Heart right ventricle (tissue), 16 donors: Measurements from ENCODE around the gene CSKMT. TPM values are rescaled to one million over a fixed set of nuclear protein-coding genes. Genes with fewer than 3 reads are reported as not detected.

ENCODE experiments used
- ATAC-seq, 8 donors: fragments of 200-7000 bp; cut with Tn5 transposase; one replicate each; pipeline ENCODE4 v1.9.1; 2020; ENCODE audit warnings: mild to moderate bottlenecking in 8 of 8, moderate library complexity in 8 of 8, moderate number of reproducible peaks in 1 of 8
- DNase-seq, 2 donors: peaks; one replicate each; pipeline ENCODE4 v3.0.0-alpha.2; 2020
- H3K27ac ChIP-seq, 10 donors: fragments of 200-600 bp; sonication (generic) in 2 of 10; one replicate each; pipeline versions ENCODE4 v1.5.0 to v1.8.0; 2020 to 2022; ENCODE audit warnings: mild to moderate bottlenecking in 3 of 10
- H3K27me3 ChIP-seq, 7 donors: fragments of 200-600 bp; one replicate each; pipeline ENCODE4 v1.8.0; 2021 to 2022; ENCODE audit warnings: mild to moderate bottlenecking in 2 of 7
- H3K36me3 ChIP-seq, 9 donors: fragments of 200-600 bp; sonication (generic) in 1 of 9; one replicate each; pipeline versions ENCODE4 v1.5.0 to v1.8.0; 2020 to 2022; ENCODE audit warnings: mild to moderate bottlenecking in 2 of 9
- H3K4me1 ChIP-seq, 9 donors: fragments of 200-600 bp; sonication (generic) in 1 of 9; one replicate each; pipeline versions ENCODE4 v1.5.0 to v1.8.0; 2020 to 2022; ENCODE audit warnings: mild to moderate bottlenecking in 4 of 9
- H3K4me3 ChIP-seq, 10 donors: fragments of 200-600 bp; sonication (generic) in 2 of 10; one replicate each; pipeline versions ENCODE4 v1.5.0 to v1.8.0; 2020 to 2022; ENCODE audit warnings: mild to moderate bottlenecking in 7 of 10, moderate library complexity in 2 of 10
- H3K9me3 ChIP-seq, 11 donors: fragments of 200-600 bp in 10 of 11; sonication (generic) in 2 of 11; one replicate each; pipeline versions ENCODE4 v1.5.0 to v1.8.0; 2013 to 2022; ENCODE audit warnings: mild to moderate bottlenecking in 2 of 11, control low read depth in 1 of 11, moderate library complexity in 1 of 11
- WGBS, 2 donors: extraction: QIAGEN DNeasy Blood & Tissue Kit; methylation state at CpG; one replicate each; pipeline ENCODE4 v1.1.7; 2013; ENCODE audit warnings: inconsistent platforms in 1 of 2; 5-methylcytosine and 5-hydroxymethylcytosine counted together
- intact Hi-C, 10 donors: fragments of 100-400 bp; cut with DNase I; formaldehyde crosslinking; loops; one replicate each; pipeline versions ENCODE4 v1.11.1 to v1.14.2; 2022
- polyA plus RNA-seq, 2 donors: library from polyadenylated mRNA; stranded (reverse); fragments of 200-250 nt; gene quantifications; one replicate each; pipeline ENCODE4 v1.2.3, GENCODE V29; 2013
- total RNA-seq, 10 donors: library from RNA; stranded (reverse); fragmentation: NEBNext Ultra II Directional in 3 of 10; extraction: Animal tissue kit (Norgen Biotek cat#: 25700) in 3 of 10; gene quantifications; one replicate each; pipeline versions ENCODE4 v1.2.1 to v1.2.4, GENCODE V29; 2021 to 2023
- TF ChIP-seq, protein P1 (sequence below), 9 donors: fragments of 200-600 bp; sonication (generic) in 2 of 9; IDR thresholded peaks; one replicate each; pipeline versions ENCODE4 v1.5.0 to v1.8.0; 2021 to 2022; ENCODE audit warnings: antibody characterized with exemption in 9 of 9, mild to moderate bottlenecking in 5 of 9, moderate library complexity in 1 of 9
- donor health status: Arrhythmogenic right ventricular cardiomyopathy.
- donor health status: ischemic (EF 13 %, LVEDD 7.1; RV severe dilation, severe dysfunction).
- donor health status: healthy with polysubstance abuse.
- donor health status: DM: no; HTN: yes; CAD: no.
- donor health status: DM: no; HTN: no; CAD: no.
- donor health status: ischemic (EF 25% LVEDD 6.9; RV normal size, moderate dysfunction).
- donor health status: ischemic (EF 25% LVEDD 5.7; RV mildly dilated, moderate dysfunction).
- donor health status: healthy.
- donor health status: DM: yes; HTN: yes; CAD: no.
- donor health status: Ischemic cardiomyopathy.
- donor health status: ischemic (EF 35%, LVEDD 5.7; RV mildly dilated, moderate dysfunction).
- donor health status: nonischemic (EF 11% LVEDD 7.7; RV severe dilation, severe dysfunction).
- donor health status: DM: yes; HTN: yes; CAD: no.
- donor health status: PGD.
- donor health status: ischemic (EF 29% LVEDD 5.4; RV normal size, mild dysfunction).
- donor health status: nonischemic (EF 23%, LVEDD 6.1; RV moderate dilation, normal function).

Gene CSKMT
- total and polyA plus RNA-seq, 12 donors: 2.4 to 15.7 (median 4.6) TPM

DNA sequence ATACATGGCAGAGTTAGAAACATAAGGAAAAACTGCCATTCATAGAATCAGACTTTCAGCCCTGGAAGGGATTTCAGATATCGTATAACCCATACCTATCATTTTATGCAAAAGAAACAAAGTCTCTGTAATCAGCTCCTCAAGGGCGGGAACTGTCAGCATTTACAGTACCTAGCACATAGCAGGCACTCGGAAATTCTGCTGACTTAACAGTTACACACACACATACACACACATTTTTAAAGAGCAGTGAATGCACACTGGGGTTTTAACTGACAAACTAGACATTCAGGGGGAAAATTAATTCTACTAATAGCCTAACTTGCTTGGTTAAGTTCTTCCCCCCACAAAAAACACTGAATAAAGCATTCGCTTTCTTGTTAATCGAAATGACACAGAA lies 51.1 kb downstream of the CSKMT start:
- Histone ChIP-seq H3K27ac (no peak overlapping the region), H3K36me3 (peaks cover 4 to 100% (median 67%) of the 10 kb centered on the region in 9 donors), H3K4me3 (no peak overlapping the region), H3K4me1 (peaks cover 0 to 37% (median 17%) of the 10 kb centered on the region in 9 donors), H3K9me3 (no peaks in the 10 kb centered on the region), H3K27me3 (no peaks in the 10 kb centered on the region)
- DNase-seq: no peak
- intact Hi-C loops: no loop called here
- no peak for ATAC-seq
- 90 to 93% methylated on average over 5 of the region's 5 CpGs for WGBS, 2 donors
- TF ChIP-seq, protein P1, sequence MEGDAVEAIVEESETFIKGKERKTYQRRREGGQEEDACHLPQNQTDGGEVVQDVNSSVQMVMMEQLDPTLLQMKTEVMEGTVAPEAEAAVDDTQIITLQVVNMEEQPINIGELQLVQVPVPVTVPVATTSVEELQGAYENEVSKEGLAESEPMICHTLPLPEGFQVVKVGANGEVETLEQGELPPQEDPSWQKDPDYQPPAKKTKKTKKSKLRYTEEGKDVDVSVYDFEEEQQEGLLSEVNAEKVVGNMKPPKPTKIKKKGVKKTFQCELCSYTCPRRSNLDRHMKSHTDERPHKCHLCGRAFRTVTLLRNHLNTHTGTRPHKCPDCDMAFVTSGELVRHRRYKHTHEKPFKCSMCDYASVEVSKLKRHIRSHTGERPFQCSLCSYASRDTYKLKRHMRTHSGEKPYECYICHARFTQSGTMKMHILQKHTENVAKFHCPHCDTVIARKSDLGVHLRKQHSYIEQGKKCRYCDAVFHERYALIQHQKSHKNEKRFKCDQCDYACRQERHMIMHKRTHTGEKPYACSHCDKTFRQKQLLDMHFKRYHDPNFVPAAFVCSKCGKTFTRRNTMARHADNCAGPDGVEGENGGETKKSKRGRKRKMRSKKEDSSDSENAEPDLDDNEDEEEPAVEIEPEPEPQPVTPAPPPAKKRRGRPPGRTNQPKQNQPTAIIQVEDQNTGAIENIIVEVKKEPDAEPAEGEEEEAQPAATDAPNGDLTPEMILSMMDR (IDR thresholded peaks at IDR 0.05): no peak

DNA sequence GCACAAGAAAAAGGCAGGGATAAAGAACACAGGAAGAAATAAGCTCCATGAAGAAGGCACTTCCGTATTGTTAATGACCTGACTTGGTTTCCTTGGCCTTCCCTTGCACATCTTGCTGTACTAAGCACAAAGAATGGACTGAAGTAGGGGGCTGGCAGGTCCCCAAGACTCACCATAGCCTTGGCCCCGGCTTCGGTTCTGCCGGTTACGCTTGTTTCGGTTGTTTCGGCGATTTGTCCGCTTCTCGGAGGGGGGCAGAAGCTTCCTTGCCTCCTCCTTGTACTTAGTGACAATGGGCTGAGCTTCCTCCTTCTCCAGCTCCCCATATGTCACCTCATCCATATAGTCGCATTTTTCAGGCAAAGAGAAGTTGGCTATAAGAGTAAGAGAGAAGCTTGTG lies 51.7 kb downstream of the CSKMT start:
- no peak for ATAC-seq
- Histone ChIP-seq H3K36me3 (peaks cover 6 to 100% (median 73%) of the 10 kb centered on the region in 9 donors), H3K4me1 (peaks cover 0 to 43% (median 17%) of the 10 kb centered on the region in 9 donors), H3K27me3 (no peaks in the 10 kb centered on the region), H3K9me3 (no peaks in the 10 kb centered on the region), H3K27ac (no peak overlapping the region), H3K4me3 (no peak overlapping the region)
- no peak for DNase-seq
- 92 to 94% methylated on average over 11 of the region's 11 CpGs for WGBS, 2 donors
- TF ChIP-seq, protein P1 (IDR thresholded peaks at IDR 0.05): no peak
- intact Hi-C loops: no loop called here

Other genes with a start within 250 kb of the CSKMT start
- gene SCGB1A1, start 246.3 kb upstream of the CSKMT start, total RNA-seq: not detected
- under 1 TPM in 1 of 2 donors, not detected in 1; 0.20 TPM for gene SCGB1A1, start 246.3 kb upstream of the CSKMT start, polyA plus RNA-seq
- gene AHNAK, start 118.5 kb upstream of the CSKMT start, total RNA-seq: 100 to 1,000 TPM; 259 to 447 (median 386) TPM
- 100 to 1,000 TPM; 101 to 113 TPM for gene AHNAK, start 118.5 kb upstream of the CSKMT start, polyA plus RNA-seq
- gene EEF1G, start 91.4 kb upstream of the CSKMT start, total RNA-seq: 1,000 to 10,000 TPM in 5 of 10 donors, 100 to 1,000 TPM in 5; 784 to 1,131 (median 1,002) TPM
- gene EEF1G, start 91.4 kb upstream of the CSKMT start, polyA plus RNA-seq: 1,000 to 10,000 TPM in 1 of 2 donors, 100 to 1,000 TPM in 1; 555 to 1,173 TPM
- 10 to 100 TPM in 8 of 10 donors, 1 to 10 TPM in 2; 8.2 to 17.9 (median 12.3) TPM for gene TUT1, start 73.8 kb upstream of the CSKMT start, total RNA-seq
- 10 to 100 TPM in 1 of 2 donors, 1 to 10 TPM in 1; 9.3 to 19.2 TPM for gene TUT1, start 73.8 kb upstream of the CSKMT start, polyA plus RNA-seq
- 10 to 100 TPM; 25.0 to 45.3 (median 29.8) TPM for gene MTA2, start 63.4 kb upstream of the CSKMT start, total RNA-seq
- 10 to 100 TPM; 22.1 to 35.3 TPM for gene MTA2, start 63.4 kb upstream of the CSKMT start, polyA plus RNA-seq
- 10 to 100 TPM in 8 of 10 donors, 1 to 10 TPM in 2; 7.7 to 27.2 (median 15.2) TPM for gene EML3, start 52.5 kb upstream of the CSKMT start, total RNA-seq
- gene EML3, start 52.5 kb upstream of the CSKMT start, polyA plus RNA-seq: 10 to 100 TPM; 18.9 to 50.4 TPM
- gene ROM1, start 52.1 kb upstream of the CSKMT start, total RNA-seq: 1 to 10 TPM in 8 of 10 donors, under 1 TPM in 2; 0.81 to 4.4 (median 1.8) TPM
- gene ROM1, start 52.1 kb upstream of the CSKMT start, polyA plus RNA-seq: 1 to 10 TPM; 5.3 to 6.6 TPM
- gene B3GAT3, start 43.3 kb upstream of the CSKMT start, total RNA-seq: 10 to 100 TPM in 7 of 10 donors, 1 to 10 TPM in 3; 6.8 to 20.7 (median 10.6) TPM
- 10 to 100 TPM; 29.5 to 41.2 TPM for gene B3GAT3, start 43.3 kb upstream of the CSKMT start, polyA plus RNA-seq
- 100 to 1,000 TPM in 3 of 10 donors, 10 to 100 TPM in 7; 84.0 to 148 (median 96.7) TPM for gene GANAB, start 18.7 kb upstream of the CSKMT start, total RNA-seq
- 10 to 100 TPM; 53.2 to 87.2 TPM for gene GANAB, start 18.7 kb upstream of the CSKMT start, polyA plus RNA-seq
- 10 to 100 TPM in 8 of 10 donors, 1 to 10 TPM in 2; 9.7 to 15.0 (median 10.9) TPM for gene INTS5, start 12.0 kb upstream of the CSKMT start, total RNA-seq
- 1 to 10 TPM; 2.8 to 8.3 TPM for gene INTS5, start 12.0 kb upstream of the CSKMT start, polyA plus RNA-seq
- gene C11orf98, start 102 bp upstream of the CSKMT start, total RNA-seq: 10 to 100 TPM; 25.8 to 41.5 (median 30.0) TPM
- gene C11orf98, start 102 bp upstream of the CSKMT start, polyA plus RNA-seq: 100 to 1,000 TPM in 1 of 2 donors, 10 to 100 TPM in 1; 75.9 to 210 TPM
- 1 to 10 TPM; 3.9 to 9.5 (median 5.5) TPM for gene UQCC3, start 6.4 kb downstream of the CSKMT start, total RNA-seq
- gene UQCC3, start 6.4 kb downstream of the CSKMT start, polyA plus RNA-seq: 10 to 100 TPM; 18.0 to 23.0 TPM
- 1 to 10 TPM; 1.6 to 4.9 (median 3.0) TPM for gene LBHD1, start 7.0 kb downstream of the CSKMT start, total RNA-seq
- gene LBHD1, start 7.0 kb downstream of the CSKMT start, polyA plus RNA-seq: 1 to 10 TPM; 1.6 to 6.4 TPM
- gene UBXN1, start 13.8 kb downstream of the CSKMT start, total RNA-seq: 100 to 1,000 TPM in 1 of 10 donors, 10 to 100 TPM in 9; 57.8 to 100 (median 81.2) TPM
- gene UBXN1, start 13.8 kb downstream of the CSKMT start, polyA plus RNA-seq: 100 to 1,000 TPM in 1 of 2 donors, 10 to 100 TPM in 1; 83.1 to 175 TPM
- gene LRRN4CL, start 24.2 kb downstream of the CSKMT start, total RNA-seq: 1 to 10 TPM; 2.0 to 9.5 (median 2.6) TPM
- gene LRRN4CL, start 24.2 kb downstream of the CSKMT start, polyA plus RNA-seq: 1 to 10 TPM; 1.9 to 2.8 TPM
- 10 to 100 TPM in 9 of 10 donors, 1 to 10 TPM in 1; 8.5 to 26.8 (median 15.7) TPM for gene BSCL2, start 42.1 kb downstream of the CSKMT start, total RNA-seq
- 10 to 100 TPM; 31.4 to 83.0 TPM for gene BSCL2, start 42.1 kb downstream of the CSKMT start, polyA plus RNA-seq
- gene GNG3, start 42.4 kb downstream of the CSKMT start, total RNA-seq: under 1 TPM in 4 of 10 donors, not detected in 6; 0.26 to 0.34 (median 0.31) TPM
- under 1 TPM in 1 of 2 donors, not detected in 1; 0.16 TPM for gene GNG3, start 42.4 kb downstream of the CSKMT start, polyA plus RNA-seq
- 10 to 100 TPM; 26.9 to 40.9 (median 33.4) TPM for gene HNRNPUL2, start 62.1 kb downstream of the CSKMT start, total RNA-seq
- gene HNRNPUL2, start 62.1 kb downstream of the CSKMT start, polyA plus RNA-seq: 10 to 100 TPM; 21.4 to 35.3 TPM
- 10 to 100 TPM in 9 of 10 donors, 1 to 10 TPM in 1; 9.4 to 16.2 (median 12.9) TPM for gene TTC9C, start 63.2 kb downstream of the CSKMT start, total RNA-seq
- gene TTC9C, start 63.2 kb downstream of the CSKMT start, polyA plus RNA-seq: 10 to 100 TPM; 20.3 to 20.8 TPM
- gene ZBTB3, start 88.8 kb downstream of the CSKMT start, total RNA-seq: 10 to 100 TPM in 4 of 10 donors, 1 to 10 TPM in 6; 7.5 to 14.9 (median 9.6) TPM
- gene ZBTB3, start 88.8 kb downstream of the CSKMT start, polyA plus RNA-seq: 1 to 10 TPM; 2.2 to 8.6 TPM
- 10 to 100 TPM; 30.9 to 57.0 (median 42.9) TPM for gene POLR2G, start 96.3 kb downstream of the CSKMT start, total RNA-seq
- gene POLR2G, start 96.3 kb downstream of the CSKMT start, polyA plus RNA-seq: 100 to 1,000 TPM in 1 of 2 donors, 10 to 100 TPM in 1; 42.1 to 134 TPM
- 10 to 100 TPM in 3 of 10 donors, 1 to 10 TPM in 7; 7.7 to 14.7 (median 9.0) TPM for gene TAF6L, start 106.1 kb downstream of the CSKMT start, total RNA-seq
- gene TAF6L, start 106.1 kb downstream of the CSKMT start, polyA plus RNA-seq: 10 to 100 TPM; 12.7 to 18.9 TPM
- gene TMEM179B, start 122.1 kb downstream of the CSKMT start, total RNA-seq: 10 to 100 TPM in 8 of 10 donors, 1 to 10 TPM in 2; 9.4 to 27.2 (median 17.4) TPM
- gene TMEM179B, start 122.1 kb downstream of the CSKMT start, polyA plus RNA-seq: 10 to 100 TPM; 24.8 to 54.4 TPM
- gene TMEM223, start 126.7 kb downstream of the CSKMT start, total RNA-seq: 10 to 100 TPM; 21.9 to 28.6 (median 23.5) TPM
- gene TMEM223, start 126.7 kb downstream of the CSKMT start, polyA plus RNA-seq: 10 to 100 TPM; 30.9 to 75.3 TPM
- gene NXF1, start 140.1 kb downstream of the CSKMT start, total RNA-seq: 10 to 100 TPM; 28.3 to 58.7 (median 36.7) TPM
- gene NXF1, start 140.1 kb downstream of the CSKMT start, polyA plus RNA-seq: 10 to 100 TPM; 66.6 to 96.7 TPM
- 10 to 100 TPM; 16.8 to 27.0 (median 19.0) TPM for gene STX5, start 166.7 kb downstream of the CSKMT start, total RNA-seq
- gene STX5, start 166.7 kb downstream of the CSKMT start, polyA plus RNA-seq: 10 to 100 TPM; 13.6 to 31.9 TPM
- gene TEX54, start 167.5 kb downstream of the CSKMT start, total RNA-seq: not detected
- not detected for gene TEX54, start 167.5 kb downstream of the CSKMT start, polyA plus RNA-seq
- gene WDR74, start 174.3 kb downstream of the CSKMT start, total RNA-seq: 10 to 100 TPM; 17.7 to 31.2 (median 22.9) TPM
- 10 to 100 TPM; 48.3 to 62.4 TPM for gene WDR74, start 174.3 kb downstream of the CSKMT start, polyA plus RNA-seq
- gene SLC3A2, start 215.6 kb downstream of the CSKMT start, total RNA-seq: 10 to 100 TPM; 32.0 to 78.4 (median 42.6) TPM
- 100 to 1,000 TPM in 1 of 2 donors, 10 to 100 TPM in 1; 36.2 to 110 TPM for gene SLC3A2, start 215.6 kb downstream of the CSKMT start, polyA plus RNA-seq